ENCODE measurements around the gene GRIK2. TPM values are rescaled to one million over a fixed set of nuclear protein-coding genes. Genes with fewer than 3 reads are reported as not detected.

The GRIK2 gene
- total RNA-seq, 3 donors from 2014 or later (not counting 1 experiment from before 2014, with no cell fraction given) = not detected

GRCh38 chr6:101918471-101918870 is 525.0 kb downstream of the GRIK2 start:
- Mint-ChIP-seq H3K27me3 (ENCODE audit: low read depth in 2 of 2) (no peaks in the 10 kb centered on the region), H3K9me3 (peaks cover 2 to 3% of the 10 kb centered on the region in 2 donors), H3K4me1 (no peaks in the 10 kb centered on the region), H3K36me3 (no peaks in the 10 kb centered on the region), H3K4me3 (no peak overlapping the region), H3K27ac (no peak overlapping the region)
- no peaks in the 10 kb centered on the region for H3K27me3 ChIP-seq (ENCODE audit: control insufficient read depth, insufficient read depth, low read length)
- no peaks in the 10 kb centered on the region for H3K9me3 ChIP-seq (ENCODE audit: control insufficient read depth, insufficient read depth, low read length)
- no peaks in the 10 kb centered on the region for H3K36me3 ChIP-seq (ENCODE audit: control insufficient read depth, insufficient read depth, low read length)
- intact Hi-C loops (cut with micrococcal nuclease) = no loop called here
- no CpG with 5 or more reads among the region's 2 CpGs for WGBS (ENCODE audit: insufficient coverage)
- no peak for TF ChIP-seq CTCF (IDR thresholded peaks at IDR 0.05)
- DNase-seq (no peak), ATAC-seq (no peak)
- H3K27ac ChIP-seq (ENCODE audit: low read length) = no peak overlapping the region
- H3K4me1 ChIP-seq (ENCODE audit: control insufficient read depth, insufficient read depth, low read length) = no peaks in the 10 kb centered on the region
- no peak overlapping the region for H3K4me3 ChIP-seq (ENCODE audit: low read length)

GRCh38 chr6:101921829-101922450 is 528.4 kb downstream of the GRIK2 start:
- ATAC-seq (no peak), DNase-seq (no peak)
- no peaks in the 10 kb centered on the region for H3K4me1 Mint-ChIP-seq
- H3K36me3 Mint-ChIP-seq = no peaks in the 10 kb centered on the region
- H3K27me3 ChIP-seq (ENCODE audit: control insufficient read depth, insufficient read depth, low read length) = no peaks in the 10 kb centered on the region
- H3K27ac Mint-ChIP-seq = no peak overlapping the region
- no peaks in the 10 kb centered on the region for H3K36me3 ChIP-seq (ENCODE audit: control insufficient read depth, insufficient read depth, low read length)
- no peak overlapping the region for H3K27ac ChIP-seq (ENCODE audit: low read length)
- H3K27me3 Mint-ChIP-seq (ENCODE audit: low read depth in 2 of 2) = no peaks in the 10 kb centered on the region
- intact Hi-C loops (cut with micrococcal nuclease) = no loop called here
- no peaks in the 10 kb centered on the region for H3K9me3 ChIP-seq (ENCODE audit: control insufficient read depth, insufficient read depth, low read length)
- no peaks in the 10 kb centered on the region for H3K4me1 ChIP-seq (ENCODE audit: control insufficient read depth, insufficient read depth, low read length)
- no peak for TF ChIP-seq CTCF (IDR thresholded peaks at IDR 0.05)
- no CpG with 5 or more reads among the region's 1 CpG for WGBS (ENCODE audit: insufficient coverage)
- H3K9me3 Mint-ChIP-seq = peaks cover 2 to 3% of the 10 kb centered on the region in 2 donors
- no peak overlapping the region for H3K4me3 Mint-ChIP-seq
- no peak overlapping the region for H3K4me3 ChIP-seq (ENCODE audit: low read length)

- Mint-ChIP-seq H3K36me3 (no peaks in the 10 kb centered on the region), H3K9me3 (peaks cover 5 to 7% of the 10 kb centered on the region in 2 donors), H3K27me3 (ENCODE audit: low read depth in 2 of 2) (no peaks in the 10 kb centered on the region), H3K4me1 (no peaks in the 10 kb centered on the region), H3K27ac (no peak overlapping the region), H3K4me3 (no peak overlapping the region)
- Histone ChIP-seq H3K4me3 (ENCODE audit: low read length) (no peak overlapping the region), H3K4me1 (ENCODE audit: control insufficient read depth, insufficient read depth, low read length) (no peaks in the 10 kb centered on the region), H3K36me3 (ENCODE audit: control insufficient read depth, insufficient read depth, low read length) (no peaks in the 10 kb centered on the region), H3K27me3 (ENCODE audit: control insufficient read depth, insufficient read depth, low read length) (no peaks in the 10 kb centered on the region), H3K9me3 (ENCODE audit: control insufficient read depth, insufficient read depth, low read length) (no peaks in the 10 kb centered on the region), H3K27ac (ENCODE audit: low read length) (no peak overlapping the region)
- ATAC-seq (no peak), DNase-seq (no peak)
- no peak for TF ChIP-seq CTCF (IDR thresholded peaks at IDR 0.05)
- intact Hi-C loops (cut with micrococcal nuclease) = no loop called here
- WGBS (ENCODE audit: insufficient coverage) = 93% methylated on average over 4 of the region's 7 CpGs
These were observed 532.8 kb downstream of the GRIK2 start for GRCh38 chr6:101926149-101926925.

All from natural killer cell (primary cell).